ENCODE measurements around the gene METTL25.

- TF ChIP-seq POLR2A (IDR thresholded peaks at IDR 0.05), result no peak
- no peak for TF ChIP-seq CTCF (IDR thresholded peaks at IDR 0.05)
- TF ChIP-seq POLR2AphosphoS5 (IDR thresholded peaks at IDR 0.05), result no peak
- TF ChIP-seq EP300 (IDR thresholded peaks at IDR 0.05), result no peak
Observed at GRCh38 chr12:82437744-82438143, 79.4 kb downstream of the METTL25 start.

Data from upper lobe of left lung (tissue), 4 donors.